Activated CD4-positive, CD25-positive, alpha-beta regulatory T cell treated with anti-CD3 and anti-CD28 coated beads, Interleukin-2, amount 50 U/mL, for 72 hours (primary cell): ENCODE measurements around the gene XRCC2.
"Not testable (repeated sequence)": the region's sequence is repeated elsewhere in the genome, so short reads cannot be mapped to it uniquely, and the experiment has no call there.

Experiments used
- DNase-seq: peaks from one replicate; pipeline ENCODE4 v3.0.0; 2021

XRCC2 gene

DNA sequence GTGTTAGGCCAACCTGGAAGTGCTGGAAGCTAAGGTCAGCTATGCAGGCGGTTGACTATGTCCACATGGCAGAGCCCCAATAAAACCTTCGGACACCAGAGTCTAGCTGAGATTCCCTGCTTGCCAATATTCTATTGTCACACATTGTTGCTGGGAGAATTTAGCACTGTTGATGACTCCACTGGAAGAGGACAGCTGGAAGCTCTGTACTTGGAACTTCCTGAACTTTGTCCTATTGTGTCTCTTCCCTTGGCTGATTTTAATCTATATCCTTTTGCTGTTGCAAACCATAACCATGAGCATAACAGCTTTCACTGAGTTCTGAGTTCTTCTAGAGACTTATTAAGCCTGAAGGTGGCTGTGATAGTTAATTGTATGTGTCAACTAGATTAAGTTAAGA is 12.0 kb downstream of the XRCC2 start:
- DNase-seq, result no peak

DNA sequence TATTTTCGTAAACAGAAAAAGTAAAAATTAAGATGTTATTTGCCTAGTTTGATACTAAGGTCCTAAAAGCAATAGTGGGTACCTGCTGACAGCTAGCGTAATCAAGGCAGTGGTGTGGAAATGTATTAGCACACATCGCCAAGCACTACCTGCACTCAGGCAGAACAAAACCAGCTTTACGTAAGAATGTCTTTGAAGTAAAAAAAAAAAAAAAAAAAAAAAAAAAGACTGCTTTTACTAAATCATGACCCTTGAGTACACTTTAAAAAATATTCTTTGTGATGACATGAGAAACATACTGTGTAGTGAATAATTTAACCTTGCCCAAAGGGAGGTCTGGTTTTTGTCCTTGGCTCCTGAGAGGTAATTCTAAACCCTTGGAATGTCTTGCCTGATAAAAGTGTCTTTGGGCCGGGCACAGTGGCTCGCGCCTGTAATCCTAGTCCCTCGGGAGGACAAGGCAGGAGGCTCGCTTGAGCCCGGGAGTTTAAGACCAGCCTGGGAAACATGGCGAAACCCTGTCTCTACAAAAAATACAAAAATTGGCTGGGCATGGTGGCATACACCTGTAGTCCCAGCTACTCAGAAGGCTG is 12.7 kb downstream of the XRCC2 start:
- no peak for DNase-seq

DNA sequence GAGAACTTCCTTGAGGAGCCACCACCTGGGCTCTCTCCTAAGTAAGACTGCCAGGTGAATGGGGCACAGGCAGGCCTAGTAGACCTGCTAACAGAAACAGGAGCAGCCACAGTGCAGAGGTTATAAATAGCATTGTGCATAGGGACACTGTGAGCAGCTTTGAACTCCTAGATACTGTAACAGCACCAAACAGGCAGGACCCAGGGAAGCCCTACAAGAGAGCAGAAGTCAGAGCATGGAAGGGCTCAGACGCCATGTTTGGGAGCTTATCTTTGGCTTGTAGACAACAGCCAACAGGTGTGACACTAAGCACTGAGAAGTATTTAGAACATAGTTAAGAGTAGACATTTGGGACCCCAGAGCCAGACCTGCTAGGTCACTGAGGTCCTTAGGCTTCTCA is 14.5 kb downstream of the XRCC2 start:
- DNase-seq, result no peak

DNA sequence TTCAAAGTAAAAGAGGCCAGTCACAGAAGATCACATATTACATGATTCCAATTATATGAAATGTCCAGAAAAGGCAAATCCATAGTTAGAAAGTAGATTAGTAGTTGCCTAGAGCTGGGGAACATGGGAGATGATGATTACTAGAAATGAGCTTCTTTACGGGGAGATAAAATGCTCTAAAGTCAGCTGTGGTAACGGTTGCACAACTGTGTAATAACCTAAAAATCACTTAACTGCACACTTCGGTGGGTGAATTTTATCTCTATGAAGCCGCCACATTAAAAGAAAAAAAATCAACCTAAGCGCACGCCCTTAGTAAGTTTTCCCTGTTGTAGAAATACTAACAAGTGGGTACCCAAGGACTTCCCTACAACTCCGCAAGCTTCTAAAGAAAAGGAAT is 15.9 kb downstream of the XRCC2 start:
- DNase-seq, result no peak

DNA sequence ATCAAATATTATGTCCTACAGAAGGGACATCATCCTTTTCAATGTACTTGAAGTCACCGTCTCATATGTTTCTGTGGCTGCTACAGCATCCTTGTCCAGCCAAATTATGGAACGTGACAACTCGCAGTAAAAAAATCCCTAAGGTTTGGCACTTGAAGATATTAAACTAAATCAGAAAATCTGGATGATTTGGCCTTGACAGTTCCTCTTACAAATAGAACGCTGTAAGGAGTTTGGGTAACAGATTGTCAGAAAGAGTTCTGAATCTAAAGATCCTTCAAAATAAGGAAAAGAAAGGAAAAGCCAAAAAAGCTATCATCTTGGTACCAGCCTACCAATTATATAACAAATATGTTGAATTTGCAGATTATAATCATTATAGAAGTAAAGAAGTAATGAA is 21.0 kb downstream of the XRCC2 start:
- DNase-seq, result no peak

DNA sequence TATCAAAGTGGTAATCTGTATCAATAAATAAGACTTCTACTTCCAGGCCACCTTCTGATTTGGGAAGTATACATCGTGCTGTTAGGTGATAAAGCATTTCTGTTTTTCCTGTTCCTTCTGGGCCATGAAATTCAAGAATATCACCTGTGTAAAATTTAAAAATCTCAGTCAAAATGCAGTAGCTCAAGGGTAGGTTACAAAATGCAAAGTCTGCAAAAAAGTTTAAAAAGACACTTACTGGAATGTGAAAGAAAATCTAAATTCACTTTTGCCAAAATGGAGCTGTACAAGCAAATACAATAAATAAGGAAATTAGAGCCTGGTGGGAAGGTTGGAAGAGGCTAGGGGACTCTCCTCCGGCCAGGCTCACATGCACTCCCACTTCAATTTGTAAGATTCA is 26.7 kb downstream of the XRCC2 start:
- DNase-seq, result no peak

DNA sequence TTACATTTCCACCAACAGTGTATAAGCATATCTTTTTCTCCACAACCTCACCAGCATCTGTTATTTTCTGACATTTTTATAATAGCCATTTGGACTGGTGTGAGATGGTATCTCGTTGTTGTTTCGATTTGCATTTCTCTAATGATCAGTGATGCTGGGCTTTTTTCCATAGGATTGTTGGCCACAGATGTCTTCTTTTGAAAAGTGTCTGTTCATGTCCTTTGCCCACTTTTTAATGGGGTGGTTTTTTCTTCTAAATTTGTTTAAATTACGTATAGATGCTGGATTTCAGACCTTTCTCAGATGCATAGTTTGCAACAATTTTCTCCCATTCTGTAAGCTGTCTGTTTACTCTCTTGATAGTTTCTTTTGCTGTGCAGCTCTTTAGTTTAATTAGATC is 28.9 kb downstream of the XRCC2 start:
- no peak for DNase-seq

DNA sequence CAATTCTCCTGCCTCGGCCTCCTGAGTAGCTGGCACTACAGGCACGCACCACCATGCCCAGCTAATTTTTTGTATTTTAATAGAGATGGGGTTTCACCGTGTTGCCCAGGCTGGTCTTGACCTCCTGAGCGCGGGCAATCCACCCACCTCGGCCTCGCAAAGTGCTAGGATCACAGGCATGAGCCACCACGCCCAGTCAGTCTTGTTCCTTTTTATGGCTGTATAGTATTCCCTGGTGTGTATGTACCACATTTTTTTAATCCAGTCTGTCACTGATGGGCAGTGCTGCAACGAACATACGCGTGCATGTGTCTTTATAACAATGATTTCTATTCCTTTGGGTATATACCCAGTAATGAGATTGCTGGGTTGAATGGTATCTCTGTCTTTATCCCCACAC is 29.4 kb downstream of the XRCC2 start:
- DNase-seq, result not testable (repeated sequence)

DNA sequence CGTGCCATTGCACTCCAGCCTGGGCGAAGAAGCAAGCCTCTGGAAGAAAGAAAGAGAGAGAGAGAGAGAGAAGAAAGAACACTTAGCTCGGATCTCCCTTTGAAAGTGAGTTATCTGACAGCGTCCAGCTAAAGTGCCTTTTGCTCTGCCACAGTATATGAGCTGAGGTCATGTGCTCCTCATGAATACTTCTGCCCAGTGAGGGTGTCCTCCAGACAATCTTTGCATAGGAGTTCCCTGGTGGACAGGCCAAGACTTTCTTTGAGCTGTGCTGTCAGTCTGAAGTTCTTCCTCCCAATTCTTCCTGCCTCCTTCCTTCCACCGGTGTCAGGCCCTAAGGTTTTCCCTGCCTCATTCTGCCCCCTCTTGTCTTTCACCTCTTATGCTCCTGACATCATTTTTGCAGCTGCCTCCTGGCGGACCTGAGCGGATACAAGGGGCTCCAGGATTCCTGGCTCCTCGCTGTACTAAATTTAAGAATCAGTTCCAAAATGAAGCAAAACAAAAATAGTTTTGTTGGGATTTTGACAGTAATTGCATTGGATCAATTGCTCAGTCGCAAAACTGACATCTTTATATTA is 31.9 kb downstream of the XRCC2 start:
- no peak for DNase-seq

DNA sequence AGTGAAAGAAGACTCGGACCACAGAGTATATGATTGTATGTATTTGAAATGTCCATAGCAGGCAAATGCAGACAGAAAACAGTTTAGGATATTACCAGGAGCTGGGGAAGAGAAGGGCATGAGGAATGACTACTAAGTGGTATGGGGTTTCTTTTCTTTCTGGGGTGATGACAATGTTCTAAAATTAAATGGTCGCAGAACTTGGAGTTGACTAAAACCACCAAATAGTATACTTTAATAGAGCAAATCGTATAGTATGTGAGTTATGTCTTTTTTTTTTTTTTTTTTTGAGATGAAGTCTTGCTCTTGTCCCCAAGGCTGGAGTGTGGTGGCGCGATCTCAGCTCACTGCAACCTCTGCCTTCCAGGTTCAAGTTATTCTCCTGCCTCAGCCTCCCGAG is 34.6 kb downstream of the XRCC2 start:
- no peak for DNase-seq

DNA sequence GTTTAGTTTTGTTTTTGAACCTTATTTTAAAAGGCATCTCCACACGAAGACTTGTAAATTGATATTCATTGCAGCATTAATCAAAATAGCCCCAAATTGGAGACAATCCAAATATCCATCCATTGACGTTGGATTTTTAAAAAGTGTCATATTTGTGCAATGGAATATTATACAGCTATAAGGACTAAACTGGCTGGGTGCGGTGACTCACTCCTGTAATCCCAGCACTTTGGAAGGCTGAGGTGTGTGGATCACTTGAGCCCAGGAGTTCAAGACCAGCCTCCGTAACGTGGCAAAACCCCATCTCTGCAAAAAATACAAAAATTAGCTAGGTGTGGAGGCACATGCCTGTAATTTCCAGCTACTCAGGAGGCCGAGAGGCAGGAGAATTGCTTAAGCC is 35.1 kb downstream of the XRCC2 start:
- DNase-seq, result no peak

DNA sequence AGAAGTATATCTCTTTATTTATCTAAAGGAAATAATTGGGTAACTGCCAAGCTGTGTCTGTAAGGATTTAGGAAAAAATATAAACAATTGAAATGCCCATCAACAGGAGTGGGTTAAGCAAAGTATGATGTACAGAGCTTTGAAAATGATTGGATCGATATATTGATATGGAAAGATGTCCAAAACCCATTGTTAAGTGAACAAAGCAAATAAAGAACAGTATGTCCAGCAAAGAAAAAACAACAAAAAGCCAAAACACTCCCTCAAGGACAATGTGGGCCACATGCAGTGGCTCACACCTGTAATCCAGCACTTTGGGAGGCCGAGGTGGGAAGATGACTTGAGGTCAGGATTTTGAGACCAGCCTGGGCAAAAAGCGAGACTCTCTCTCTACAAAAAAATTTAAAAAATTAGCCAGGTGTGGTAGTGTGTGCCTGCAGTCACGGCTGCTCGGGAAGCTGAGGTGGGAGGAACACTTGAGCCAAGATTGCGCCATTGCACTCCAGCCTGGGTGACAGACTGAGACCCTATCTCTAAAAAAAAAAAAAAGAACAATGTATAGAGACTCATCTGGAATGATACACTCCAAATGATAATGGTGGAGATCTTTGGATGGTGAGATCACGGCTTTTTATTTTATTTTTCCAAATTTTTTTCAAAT is 37.9 kb downstream of the XRCC2 start:
- no peak for DNase-seq

DNA sequence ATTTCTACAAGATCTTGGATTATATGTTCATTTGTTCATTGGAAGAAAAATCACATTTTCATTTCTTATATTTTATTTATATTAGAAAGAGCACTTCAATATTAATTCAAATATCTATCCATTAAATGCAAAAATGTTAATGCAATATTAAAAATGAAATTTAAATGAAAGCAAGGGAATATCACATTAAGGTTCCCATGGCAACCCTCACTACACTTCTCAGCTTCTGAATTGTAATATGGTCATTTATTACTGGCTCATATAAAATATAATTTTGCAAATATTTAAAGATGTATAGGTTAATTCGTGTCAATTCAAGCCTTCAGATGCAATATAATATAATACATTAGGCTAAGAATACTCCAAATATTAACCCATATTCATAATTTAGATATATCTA is 38.8 kb downstream of the XRCC2 start:
- no peak for DNase-seq

DNA sequence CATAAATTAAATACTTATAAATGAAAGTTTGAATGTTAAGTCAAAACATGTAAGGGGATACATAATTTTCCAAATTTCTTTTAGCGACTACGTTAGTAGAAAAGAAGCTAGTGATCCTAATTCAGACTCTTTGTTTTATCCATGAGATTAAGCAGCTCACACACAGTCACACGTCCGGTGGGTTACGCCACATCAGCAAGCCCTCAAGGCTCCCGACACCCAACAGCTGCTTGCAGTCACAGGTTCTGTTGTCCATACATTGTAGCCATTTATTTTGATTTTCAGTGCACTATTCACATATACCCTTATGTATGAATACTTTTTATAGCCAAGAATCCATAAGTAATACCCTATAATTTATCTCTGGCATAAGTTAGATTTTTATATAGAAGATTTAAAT is 39.5 kb downstream of the XRCC2 start:
- no peak for DNase-seq

DNA sequence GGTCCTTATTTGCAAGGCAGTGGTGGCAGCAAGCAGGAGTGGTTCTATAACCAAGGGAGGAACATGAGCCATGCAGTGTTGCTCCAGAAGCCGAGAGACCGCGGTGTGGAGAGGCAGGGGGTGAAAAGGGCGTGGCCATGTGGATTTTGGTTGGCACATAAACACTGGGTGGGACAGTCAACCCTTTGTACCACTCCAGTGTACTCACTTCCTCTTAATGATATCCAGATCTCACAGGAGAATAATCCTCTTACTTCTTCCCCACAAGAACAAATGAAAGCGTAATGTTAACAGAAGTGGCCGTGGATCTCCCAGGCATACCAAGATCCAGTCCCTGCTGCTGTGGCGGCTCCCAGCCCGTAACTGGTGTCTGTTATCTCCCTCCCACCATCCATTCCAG is 42.4 kb downstream of the XRCC2 start:
- DNase-seq, result no peak

DNA sequence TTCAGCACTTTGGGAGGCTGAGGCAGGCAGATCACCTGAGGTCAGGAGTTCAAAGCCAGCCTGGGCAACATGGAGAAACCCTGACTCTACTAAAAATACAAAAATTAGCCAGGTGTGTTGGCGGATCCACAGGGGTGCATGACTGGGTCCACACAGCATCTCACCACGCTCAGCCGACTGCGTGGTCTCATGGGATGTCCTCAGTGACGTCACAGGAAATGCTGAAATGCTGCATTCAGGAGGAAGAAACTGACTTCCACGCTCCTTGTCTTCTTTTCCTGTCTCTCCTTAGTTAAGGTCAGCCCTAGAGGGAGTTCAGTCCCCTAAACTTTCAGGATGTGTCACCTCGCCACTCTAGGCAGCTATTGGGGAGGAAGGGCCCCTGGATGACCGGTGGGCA is 42.9 kb downstream of the XRCC2 start:
- DNase-seq, result no peak

DNA sequence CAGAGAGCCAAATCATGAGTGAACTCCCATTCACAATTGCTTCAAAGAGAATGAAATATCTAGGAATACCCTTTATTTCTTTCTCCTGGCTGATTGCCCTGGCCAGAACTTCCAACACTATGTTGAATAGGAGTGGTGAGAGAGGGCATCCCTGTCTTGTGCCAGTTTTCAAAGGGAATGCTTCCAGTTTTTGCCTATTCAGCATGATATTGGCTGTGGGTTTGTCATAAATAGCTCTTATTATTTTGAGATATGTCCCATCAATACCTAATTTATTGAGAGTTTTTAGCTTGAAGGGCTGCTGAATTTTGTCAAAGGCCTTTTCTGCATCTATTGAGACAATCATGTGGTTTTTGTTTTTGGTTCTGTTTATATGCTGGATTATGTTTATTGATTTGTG is 47.2 kb downstream of the XRCC2 start:
- DNase-seq, result not testable (repeated sequence)

DNA sequence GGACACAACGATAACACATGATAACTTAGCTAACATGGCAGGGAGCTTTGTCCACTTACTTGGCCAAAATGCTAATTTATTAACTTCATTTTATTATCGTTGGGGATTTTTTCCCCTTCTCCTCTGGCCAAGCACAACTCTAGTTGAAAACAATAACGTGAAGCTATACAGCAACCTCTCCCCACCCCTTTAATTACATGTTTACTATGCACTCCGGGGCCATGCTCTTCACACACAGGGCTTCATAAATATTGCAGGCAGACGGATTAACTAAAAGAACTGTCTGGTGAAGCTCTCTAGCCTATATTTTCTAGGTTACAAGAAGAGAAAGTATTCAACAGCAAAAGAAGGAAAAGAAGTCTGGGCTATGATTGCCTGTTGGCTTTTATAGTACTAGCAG is 51.7 kb downstream of the XRCC2 start:
- DNase-seq, result no peak

DNA sequence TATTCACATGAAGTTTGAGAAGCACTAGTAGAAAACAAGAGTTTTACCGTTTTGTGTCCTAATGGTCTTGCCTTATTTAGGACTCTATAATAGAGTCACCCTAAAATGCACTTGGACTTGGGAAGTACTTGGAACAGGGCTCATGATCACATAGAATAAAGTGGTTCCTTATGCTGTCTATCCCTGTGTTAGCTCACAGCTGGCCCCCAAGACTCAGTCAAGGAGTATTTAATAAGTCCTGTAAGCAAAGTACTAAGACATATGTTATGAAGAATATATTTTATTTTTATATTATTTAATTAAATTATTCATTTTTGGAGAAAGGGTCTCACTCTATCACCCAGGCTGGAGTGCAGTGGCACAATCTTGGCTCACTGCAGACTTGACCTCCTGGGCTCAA is 54.5 kb downstream of the XRCC2 start:
- DNase-seq, result no peak

DNA sequence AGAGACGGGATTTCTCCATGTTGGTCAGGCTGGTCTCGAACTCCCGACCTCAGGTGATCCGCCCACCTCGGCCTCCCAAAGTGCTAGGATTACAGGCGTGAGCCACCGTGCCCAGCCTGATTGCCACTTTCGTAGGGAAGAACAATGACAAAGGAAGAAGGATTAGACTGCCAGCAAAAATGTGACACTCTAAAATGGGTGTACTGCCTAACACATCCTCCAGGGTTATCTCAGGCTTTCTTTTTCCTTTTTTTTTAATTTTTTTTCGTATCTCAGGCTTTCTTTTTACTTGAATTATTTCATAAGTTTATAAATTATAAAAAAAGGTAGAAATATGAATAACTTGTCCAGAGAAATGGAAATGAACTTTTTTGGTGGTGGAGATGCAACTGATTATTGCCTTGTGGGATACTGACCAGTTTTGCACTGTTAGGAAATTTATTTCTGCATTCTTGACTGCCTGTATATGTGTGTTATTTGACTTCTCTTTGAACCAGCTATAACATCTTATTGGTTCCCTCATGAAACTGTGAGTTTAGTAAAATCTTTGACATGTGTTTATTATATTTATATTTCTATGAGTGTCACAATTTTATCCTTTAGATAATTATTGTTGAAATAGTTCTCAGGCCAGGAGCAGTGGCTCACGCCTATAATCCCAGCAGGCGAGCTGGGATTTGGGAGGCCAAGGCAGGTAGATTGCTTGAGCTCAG is 56.8 kb downstream of the XRCC2 start:
- DNase-seq, result no peak

DNA sequence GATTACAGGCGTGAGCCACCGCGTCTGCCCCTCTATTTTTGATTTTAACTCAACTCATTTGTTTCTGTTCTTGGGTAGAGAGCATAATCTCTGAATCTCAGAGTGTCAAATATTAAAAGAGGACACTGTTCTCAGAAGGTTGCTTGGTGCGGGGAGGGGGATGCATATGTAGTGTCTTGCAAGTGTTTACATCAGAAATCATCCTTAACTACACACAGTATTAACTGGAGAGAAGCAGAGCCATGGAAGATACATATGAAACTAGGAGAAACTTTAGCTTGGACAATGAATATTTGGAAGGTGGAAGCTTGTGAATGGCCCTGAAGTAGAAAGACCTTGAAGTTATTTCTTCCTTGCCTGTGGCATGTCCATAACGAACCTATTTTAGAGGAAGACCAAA is 57.5 kb downstream of the XRCC2 start:
- DNase-seq, result no peak

DNA sequence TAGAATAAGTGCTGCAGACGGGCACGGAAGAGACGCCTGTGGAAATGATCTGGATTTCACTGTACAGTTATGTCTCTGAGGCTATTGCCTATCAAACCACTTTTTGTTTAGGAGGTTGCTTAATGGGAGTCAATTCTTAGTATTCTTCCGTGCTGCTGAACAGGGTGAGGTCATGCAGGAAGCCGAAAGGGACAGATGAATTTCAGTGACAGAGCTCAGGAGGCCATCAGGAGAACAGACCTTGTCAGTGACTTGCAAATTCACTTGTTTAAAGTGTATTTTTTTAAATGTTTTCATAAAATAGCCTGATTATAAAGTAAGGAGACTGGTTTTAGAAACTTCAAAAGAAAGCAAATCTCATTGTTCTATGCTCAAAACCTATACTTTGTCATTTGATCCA is 58.9 kb downstream of the XRCC2 start:
- DNase-seq, result no peak

DNA sequence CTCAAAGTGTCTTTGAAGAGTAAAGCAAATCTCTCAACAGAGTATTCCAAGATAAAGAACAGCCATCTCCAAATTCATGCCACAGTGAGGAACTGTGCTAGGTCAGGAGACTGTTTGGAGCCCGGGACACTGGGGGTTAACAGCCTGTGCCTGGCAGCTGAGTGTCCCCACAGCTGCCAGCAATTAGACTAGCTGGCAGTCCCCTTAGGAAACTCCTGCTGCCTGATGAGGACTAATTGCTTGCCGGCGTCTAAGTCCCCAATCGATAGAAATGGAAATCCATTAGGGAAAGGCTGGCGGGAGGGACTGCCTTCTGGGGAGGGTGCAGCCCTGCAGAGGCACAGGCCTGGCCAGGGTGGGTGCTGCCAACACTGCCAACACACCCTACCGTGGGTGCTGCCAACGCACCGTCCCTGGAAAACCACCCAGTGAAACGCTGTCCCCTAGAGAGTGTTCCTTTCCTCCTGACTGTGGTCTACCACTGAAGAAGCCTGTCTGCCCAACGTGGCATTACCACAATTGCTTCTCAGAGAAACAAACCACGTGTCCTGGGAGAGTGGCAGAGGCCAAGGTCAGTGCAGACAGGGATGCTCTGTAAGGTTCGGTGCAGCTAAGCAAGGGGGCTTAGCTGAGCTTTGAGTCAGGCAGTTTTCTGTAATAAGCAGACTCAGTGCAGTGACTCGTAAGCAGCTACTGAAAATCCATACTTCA is 60.8 kb downstream of the XRCC2 start:
- DNase-seq, result no peak

DNA sequence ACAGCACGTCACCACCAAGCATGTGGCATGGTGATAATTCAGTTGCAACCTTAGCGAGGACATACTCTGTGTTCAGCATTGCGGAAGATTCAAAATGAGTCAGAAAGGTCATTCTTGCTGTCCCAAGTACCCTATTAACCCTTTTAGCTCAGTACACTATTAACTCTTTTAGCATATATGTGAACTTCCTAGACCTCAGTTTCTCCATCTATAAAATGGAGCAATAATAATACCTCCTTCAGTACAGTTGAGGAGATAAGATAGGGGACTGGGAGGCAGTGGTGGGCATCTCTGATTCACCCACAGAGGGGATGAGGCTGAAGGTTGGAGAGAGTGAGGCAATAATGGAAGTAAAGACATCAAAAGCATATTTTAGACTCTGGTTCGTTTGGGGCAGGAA is 67.3 kb downstream of the XRCC2 start:
- DNase-seq, result no peak
